GM19397 (cell line): ENCODE measurements around the gene YY1.
"Not testable (repeated sequence)": the region's sequence is repeated elsewhere in the genome, so short reads cannot be mapped to it uniquely, and the experiment has no call there.

ENCODE experiments used
- ATAC-seq: cut with Tn5 transposase; IDR thresholded peaks from one replicate; pipeline ENCODE4 v1.9.1; 2021; ENCODE audit warnings: mild to moderate bottlenecking, moderate library complexity; ENCODE audit not compliant: unreplicated experiment

Gene YY1

DNA sequence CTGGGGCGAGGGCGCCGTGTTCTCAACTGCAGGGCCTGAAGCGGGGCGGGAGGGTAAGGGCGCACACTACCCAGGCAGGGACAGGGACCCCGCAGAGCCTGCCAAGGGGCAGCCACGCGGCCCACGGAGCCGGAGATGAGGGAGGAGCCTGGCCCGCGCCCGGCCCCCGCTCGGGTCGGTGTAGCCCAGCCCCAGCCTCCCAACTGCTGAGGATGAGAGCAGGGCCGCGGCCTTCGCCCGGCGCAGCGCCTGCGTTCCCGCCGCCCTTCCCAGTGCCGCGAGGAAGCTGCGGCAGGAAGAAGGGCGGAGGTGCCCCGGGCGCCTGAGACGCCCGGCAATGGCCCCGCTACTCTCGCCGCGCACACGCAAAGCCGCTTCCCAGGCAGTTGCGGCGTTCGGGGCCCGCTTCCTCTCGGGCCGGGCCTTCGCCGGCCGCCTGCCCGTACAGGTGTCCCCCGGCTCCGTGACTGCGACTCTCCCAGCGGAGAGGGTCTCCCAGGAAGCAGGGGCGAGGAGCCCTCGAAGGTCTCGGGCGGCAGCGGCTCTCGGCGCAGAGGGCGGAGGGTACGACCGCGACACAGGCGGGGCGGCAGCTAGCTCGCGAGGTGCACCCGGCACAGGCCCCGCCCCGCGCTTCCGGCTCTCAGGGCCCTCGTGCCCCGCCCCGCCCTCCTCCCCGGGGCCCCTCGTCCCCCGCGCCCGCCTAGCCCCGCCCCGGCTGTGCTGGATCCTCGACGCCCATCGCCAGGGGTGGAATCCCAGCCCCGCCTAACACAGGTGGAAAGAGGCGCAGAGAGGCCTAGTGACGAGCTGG lies 24.8 kb upstream of the YY1 start:
- peak; percentile 97 for ATAC-seq

DNA sequence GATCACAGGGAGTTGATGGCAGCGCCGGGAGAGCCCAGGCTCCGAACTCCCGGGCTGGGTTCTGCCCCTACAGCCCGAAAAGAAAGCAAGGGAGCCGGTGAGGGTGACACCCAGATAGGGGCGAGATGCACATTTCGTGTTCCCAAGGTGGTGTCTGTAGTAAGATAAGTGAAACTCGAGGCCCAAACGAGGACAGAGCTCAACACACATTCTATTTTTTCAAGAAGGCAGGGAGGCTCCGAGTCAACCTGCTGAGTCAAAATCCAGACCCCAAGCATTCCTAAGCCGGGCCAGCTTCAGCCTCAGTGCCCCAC lies 24.2 kb upstream of the YY1 start:
- ATAC-seq: no peak

DNA sequence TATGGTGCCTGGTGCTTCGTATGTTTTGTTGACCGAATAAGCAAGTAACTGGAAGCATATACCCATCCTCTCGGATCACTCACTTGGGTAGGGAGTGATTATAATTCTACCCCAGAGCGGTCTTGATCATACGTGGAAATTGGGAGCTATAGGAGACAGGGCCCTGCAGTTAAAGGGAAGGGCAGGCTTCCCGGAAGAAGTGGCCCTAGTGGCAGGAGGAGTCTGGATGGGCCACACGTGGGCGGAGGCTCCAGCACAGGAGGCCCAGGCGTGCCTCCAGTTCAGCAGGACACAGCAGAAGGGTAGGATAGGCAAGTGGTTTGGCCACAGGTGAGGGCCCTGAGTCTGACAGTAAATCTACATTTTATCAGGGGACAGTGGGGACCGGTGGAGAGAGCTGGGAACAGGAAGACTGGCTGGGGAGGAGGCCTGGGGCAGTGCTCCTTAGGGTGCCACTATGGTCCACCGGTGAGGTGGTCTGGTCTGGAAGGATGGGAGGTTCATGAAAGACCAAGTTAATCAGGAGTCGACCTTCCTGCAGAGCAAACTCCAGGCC lies 23.5 kb upstream of the YY1 start:
- no peak for ATAC-seq

DNA sequence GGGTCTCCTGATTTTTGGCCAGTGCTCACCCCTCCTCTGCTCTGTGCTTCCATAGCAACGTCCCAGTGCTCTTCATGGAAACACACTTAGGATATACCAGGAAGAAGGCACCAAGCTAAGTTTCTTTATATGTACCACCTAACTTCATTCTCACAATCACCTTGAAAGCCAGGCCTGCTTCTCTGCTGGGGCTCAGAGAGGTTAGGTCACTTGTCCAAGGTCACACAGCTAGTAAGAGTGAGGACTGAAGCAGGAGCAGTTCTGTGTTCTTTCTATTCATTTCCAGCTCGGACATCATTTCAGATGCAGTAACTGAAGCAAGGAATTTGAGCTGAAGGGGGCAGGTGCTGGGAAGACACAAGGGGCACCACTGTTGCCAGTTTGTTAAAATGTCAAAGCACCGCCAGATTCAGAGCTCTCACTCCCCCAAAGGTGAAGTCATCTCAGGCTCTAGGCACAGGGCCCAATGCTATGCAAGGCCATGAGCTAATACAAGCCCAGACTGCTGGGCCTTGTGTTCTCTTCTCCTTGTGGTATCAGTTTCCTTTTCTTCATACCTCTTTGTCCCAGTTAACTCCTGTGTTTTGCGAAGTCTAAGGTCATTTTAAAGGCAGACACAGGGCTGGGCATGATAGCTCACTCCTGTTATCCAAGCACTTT lies 19.7 kb upstream of the YY1 start:
- no peak for ATAC-seq

DNA sequence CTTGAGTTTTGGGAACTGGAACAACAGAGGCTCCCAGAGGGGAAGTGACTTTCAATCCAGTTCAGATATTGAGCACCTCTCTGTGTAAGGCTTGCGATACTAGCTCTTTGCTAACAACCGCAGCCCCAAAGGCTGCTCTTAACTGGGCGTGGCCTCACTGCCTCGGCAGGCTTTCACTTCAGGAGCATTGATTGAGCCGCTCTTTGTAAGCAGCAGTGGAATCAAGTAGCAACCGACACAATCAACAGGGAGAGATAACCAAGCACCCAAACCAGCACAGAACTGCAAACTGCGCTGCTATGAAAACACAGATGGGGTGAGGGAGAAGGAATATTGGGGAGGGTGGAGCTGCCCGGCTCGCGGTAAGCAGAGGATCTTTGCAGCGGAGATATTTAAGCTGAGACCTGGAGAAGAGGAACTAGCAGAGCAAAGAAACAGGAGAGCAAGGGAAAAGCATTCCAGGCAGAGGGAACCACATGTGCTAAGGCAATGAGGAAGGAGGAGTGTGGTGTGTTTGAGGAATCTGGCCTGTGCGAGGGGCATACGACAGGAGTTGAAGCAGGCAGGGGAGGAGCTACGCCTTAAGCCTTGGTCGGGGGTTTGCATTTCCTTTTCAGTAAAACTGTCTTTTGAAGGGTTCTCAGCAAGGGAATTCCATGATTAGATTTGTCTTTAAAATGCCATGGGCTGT lies 17.3 kb upstream of the YY1 start:
- peak; percentile 93 for ATAC-seq

DNA sequence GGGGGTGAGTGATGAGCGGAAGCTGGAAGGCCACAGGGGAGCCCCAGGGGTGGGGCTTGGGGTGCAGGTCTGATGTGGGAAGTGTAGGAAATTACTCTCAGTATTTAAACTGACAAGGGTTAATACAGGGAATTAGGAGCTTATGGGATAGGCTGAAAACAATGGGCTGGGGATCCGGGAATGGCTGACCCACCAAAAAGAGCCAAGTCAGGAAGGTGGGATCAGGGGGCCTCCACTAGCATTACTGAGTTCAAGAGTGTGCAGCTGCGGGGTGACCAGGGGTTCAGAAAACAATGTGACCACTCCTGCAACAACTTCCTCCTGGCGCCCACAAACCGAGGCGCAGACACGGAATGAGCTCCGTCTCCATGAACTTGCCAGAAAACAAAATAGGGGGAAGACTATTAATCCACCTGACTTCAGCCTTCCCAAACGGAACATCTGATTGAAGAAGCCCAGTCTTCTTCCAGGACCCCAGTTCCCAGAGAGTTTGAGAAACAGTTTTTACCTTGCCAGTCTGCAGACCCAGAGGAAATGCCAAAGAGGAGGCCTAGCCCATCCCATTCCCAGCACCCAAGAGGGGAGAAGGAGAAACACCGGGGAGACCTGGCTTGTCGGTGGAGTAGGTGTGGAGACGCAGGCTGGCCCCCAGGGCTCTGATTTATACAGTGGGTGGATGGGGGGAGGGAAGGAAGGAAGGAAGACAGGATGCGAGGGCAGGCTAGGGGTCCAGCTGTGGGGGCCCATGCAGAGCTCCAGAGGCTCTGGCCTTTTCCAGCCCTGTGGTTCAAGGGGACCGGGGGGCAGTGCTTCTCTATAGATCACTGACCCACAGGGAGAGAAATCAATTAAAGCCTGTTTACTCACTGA lies 16.5 kb upstream of the YY1 start:
- peak; percentile 9 for ATAC-seq

DNA sequence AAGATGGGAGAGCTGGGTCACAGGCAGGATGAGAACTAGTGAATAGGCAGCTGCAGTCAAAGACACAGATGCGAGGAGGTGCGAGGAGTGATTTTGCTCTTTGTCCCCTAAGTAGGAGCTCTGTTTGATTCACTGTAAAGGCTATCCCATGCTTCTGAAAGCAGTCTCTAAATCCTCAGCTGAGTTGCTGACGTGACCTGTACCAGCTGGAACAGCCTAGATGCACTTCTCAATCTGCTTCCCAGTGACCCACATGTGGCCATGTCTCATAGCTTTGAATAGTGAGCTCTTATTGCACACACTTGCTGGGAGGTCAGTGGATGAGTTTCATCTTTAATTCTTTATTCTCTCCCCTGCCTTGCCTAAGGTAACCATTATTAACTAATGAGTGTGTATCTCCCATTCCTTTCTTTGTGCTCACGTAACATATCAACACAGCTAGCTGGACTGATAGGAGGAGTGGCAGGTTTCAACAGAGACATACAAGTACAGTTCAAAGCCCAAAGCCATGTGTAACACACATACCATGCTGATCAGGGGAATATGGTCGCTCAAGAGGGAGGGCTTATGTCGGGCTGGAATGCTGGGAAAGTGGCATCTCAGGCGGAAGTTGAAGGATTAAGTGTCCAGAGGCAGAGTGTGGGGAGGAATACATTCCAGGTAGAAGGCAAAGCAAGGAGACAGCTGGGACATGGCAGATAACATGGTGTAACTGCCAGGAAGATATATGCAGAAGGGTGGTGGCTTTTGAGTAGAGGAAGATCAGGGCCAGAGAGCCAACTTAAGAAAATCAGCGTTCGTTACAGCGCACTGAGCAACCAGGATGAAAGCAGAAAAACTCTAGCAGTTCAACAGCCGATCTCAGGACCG lies 15.4 kb upstream of the YY1 start:
- no peak for ATAC-seq

DNA sequence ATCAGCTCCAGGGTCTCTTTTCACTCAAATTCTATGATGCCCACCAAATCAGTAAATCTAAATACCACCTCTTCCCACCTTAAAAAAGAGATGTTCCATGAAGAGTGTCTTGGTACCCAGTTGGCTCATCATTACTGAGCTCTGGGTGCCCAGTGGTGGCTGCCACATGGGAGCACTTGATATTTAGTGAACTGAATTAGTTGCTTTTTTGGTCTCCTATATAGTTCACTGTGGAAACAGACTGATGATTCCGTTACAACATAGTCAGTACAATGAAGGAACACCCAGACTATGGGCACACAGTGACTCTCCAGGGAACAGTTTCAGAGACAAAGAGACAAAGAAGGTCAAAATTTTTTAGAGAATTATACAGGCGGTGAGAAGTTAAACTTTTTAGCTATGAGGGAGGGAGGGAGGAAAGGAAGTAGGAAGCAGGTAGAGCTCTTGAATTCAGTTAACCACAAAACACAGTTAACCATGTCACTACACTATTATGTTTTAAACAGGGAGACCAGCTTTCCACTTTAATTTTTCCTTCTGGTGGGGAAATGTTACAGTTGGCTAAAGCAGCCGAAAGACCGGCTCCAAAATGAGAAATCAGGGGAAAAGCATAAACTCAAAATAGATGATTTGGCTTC lies 14.6 kb upstream of the YY1 start:
- no peak for ATAC-seq

DNA sequence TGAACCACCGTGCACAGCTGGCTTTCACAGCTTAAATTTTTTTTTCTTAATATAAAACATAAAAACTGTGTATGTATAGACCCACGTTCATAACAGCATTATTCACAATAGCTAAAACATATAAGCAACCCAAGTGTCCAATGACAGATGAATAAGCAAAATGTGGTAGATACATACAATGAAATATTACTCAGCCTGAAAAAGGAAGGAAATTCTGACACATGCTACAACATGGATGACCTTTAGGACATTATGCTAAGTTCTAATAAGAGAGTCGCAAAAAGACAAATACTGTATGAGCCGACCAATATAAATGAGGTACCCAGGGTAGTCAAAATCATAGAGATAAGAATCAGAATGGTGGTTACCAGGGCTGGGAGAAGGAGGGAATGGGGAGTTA lies 13.8 kb upstream of the YY1 start:
- no peak for ATAC-seq

DNA sequence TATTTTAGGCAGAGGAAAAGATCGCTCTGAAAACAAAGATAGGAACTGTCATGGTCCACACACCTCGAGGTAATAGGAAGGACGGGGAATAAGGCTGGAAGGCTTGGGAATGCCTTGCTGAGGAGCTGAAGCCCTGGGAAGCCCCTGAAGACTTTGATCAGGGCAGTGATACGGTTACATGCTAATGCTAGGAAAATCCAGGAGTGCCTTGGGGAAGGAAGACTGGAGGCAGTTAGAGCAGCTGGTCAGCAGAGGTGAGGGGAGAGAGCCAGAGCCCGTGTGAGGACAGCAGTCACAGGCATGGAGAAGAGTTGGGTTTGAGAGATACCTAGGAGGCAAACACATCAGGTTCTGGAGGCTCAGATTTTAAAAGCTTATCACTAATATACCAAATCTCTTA lies 8.6 kb upstream of the YY1 start:
- ATAC-seq: no peak

DNA sequence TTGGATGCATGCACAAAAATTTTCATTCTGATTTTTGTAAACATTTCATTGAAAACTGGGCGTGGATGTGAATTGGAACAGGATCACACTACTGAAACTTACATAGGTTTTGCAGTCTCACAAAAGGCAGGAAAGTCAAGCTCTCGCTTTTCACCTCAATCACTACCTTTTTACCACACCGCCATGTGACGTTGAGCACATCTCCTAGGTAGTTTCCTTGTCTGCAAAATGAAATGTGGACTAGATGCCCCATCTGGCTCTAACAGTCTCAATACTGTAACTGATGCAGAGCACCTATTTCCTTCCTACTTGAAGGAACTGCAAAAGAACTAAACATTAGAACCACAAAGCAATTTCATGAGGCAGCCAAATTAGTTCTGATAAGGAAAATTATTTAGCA lies 4.4 kb upstream of the YY1 start:
- ATAC-seq: no peak

DNA sequence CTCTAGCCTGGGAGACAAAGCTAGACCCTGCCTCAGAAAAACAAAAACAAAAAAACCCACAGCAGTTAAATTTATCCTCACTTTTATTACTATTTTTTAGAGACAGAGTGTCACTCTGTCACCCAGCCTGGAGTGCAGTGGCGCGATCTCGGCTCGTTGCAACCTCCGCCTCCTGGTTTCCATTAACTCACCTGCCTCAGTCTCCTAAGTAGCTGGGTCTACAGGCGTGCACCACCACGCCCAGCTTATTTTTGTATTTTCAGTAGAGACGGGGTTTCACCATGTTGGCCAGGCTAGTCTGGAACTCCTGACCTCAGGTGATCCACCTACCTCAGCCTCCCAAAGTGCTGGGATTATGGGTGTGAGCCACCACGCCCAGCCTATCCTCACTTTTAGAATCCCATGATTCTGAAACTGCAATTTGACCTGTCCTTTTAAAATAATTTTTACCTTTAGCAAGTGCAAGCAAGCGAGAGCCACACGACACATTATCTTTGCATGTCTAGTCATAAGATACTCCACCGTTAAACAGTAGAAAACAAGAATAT lies 2.6 kb upstream of the YY1 start:
- not testable (repeated sequence) for ATAC-seq

DNA sequence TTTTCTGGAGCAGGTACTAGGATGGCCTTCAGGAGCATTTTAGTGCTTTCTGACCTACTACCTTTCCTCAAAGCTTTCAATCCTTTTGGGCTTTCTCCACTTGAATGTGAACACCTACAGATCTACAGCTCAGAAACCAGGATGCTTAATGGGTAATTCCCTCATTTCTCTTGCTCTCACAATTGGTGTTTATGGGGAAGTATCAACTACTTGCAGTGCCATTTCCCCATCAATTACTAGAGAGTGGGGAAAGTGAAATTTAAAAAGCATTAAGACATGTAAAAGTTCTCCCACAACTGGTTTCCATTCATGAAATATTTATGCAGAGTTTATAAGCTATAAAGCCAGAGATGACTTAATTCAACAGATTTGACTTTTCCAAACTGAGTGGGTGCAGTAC lies 2.1 kb upstream of the YY1 start:
- no peak for ATAC-seq

DNA sequence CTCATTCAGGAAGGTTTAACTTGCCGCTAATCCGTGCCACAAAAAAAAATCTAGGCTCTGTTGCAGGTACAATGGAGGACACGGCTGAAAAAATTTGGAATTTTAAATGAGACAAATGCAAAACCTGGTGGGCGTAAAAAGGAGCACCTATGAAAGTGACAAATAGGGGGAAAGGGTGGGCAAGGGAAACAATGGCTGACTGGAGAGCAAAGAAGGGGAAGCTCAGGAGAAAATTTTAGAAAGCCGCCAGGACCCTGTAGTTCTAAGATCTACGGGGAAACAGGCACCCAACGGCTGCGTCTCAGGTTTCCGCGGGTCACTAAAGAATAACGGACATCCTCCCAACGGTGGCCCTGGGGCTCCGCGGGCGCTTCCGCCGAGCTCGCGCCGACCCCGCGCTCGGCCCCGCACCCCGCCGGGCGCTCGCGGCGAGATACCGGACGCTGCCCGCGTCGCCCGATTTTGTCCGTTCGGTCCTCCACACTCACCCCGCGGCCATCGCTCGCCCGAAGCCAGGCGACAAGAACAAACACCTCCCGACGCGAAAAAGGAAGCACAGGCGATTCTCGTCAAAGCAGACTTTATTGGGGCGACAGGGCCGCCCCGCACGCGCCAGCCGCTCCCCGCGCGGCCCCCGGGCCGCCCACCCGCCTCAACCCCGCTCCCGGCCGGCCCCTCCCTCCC lies 1.1 kb upstream of the YY1 start:
- peak; percentile 15 for ATAC-seq

DNA sequence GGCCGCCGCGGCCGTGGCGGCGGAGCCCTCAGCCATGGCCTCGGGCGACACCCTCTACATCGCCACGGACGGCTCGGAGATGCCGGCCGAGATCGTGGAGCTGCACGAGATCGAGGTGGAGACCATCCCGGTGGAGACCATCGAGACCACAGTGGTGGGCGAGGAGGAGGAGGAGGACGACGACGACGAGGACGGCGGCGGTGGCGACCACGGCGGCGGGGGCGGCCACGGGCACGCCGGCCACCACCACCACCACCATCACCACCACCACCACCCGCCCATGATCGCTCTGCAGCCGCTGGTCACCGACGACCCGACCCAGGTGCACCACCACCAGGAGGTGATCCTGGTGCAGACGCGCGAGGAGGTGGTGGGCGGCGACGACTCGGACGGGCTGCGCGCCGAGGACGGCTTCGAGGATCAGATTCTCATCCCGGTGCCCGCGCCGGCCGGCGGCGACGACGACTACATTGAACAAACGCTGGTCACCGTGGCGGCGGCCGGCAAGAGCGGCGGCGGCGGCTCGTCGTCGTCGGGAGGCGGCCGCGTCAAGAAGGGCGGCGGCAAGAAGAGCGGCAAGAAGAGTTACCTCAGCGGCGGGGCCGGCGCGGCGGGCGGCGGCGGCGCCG lies 381 bp downstream of the YY1 start:
- ATAC-seq: peak; percentile 0

DNA sequence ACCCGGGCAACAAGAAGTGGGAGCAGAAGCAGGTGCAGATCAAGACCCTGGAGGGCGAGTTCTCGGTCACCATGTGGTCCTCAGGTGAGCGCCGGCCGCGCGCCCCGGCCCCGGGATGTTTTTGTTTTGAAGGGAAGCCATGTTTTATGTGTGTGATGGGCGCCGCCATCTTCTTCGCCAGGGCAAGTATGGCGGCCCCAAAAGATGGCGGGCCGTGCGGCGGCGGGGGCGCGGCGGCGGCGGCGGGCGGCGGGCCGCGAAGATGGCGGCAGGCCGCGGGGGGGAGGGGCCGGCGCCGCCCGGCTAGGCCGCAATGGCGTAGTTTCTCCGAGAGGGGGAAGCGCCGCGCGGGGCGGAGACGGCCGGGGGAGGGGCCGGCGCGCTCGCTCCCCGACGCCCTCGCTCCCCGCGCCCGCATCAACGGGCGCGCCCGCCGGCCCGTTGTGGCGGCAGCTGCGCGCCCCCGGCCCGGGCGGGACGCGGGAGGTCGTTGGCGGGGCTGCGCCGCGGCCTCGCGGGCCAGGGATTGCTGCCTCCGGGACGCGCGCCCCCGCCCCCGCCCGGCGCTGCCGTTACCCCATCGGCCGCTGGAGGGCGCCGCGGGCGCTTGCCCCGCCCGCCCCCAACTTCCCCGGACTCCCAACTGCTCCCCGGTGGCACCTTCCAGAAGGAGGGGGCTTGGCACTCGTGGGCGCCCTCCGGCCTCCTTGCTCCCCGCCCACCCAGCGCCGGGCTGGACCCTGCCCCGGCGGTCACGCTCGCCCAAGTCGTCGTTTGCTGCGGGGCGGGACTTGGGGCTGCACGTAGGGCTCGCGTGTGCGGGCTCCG lies 1.1 kb downstream of the YY1 start:
- peak; percentile 35 for ATAC-seq

DNA sequence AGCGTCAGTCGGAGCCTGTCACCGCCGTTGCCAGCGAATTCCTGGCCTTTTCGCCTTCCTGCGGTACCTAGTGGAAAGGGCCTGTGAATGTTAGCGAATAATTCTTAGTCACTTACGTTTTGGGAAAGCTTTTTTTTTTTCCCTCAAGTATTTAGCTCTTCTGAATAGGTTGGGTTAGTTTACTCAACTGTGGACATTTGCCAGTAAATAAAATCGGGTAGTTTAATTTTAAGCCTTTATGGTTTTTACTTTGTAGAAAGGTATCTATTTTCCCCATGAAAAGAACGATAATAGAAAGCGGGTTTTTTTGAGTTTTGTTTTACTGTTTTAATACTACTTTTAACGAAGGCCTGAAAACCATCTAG lies 1.7 kb downstream of the YY1 start:
- ATAC-seq: no peak
